HepG2 (cell line): ENCODE results near the gene FBXO33. TPM values are rescaled to one million over a fixed set of nuclear protein-coding genes. Genes with fewer than 3 reads are reported as not detected.

Experiments
- ARNT2 ChIP-seq: sonication (generic); formaldehyde crosslinking; IDR thresholded peaks from 2 replicates; pipeline ENCODE4 v1.8.0; 2022; ENCODE audit warnings: mild to moderate bottlenecking, low read depth, missing genetic modification reagents, moderate library complexity
- CHCHD3 ChIP-seq: sonication (generic); formaldehyde crosslinking; IDR thresholded peaks from 2 replicates; pipeline ENCODE4 v1.8.0; 2022; ENCODE audit warnings: mild to moderate bottlenecking, missing genetic modification reagents, moderate library complexity
- DR1 ChIP-seq: sonication (generic); formaldehyde crosslinking; IDR thresholded peaks from 2 replicates; pipeline ENCODE4 v1.8.0; 2021; ENCODE audit warnings: mild to moderate bottlenecking, missing genetic modification reagents, inconsistent platforms
- ISL2 ChIP-seq: sonication (generic); formaldehyde crosslinking; IDR thresholded peaks from 2 replicates; pipeline ENCODE4 v1.5.0; 2020; ENCODE audit warnings: missing genetic modification reagents
- KDM5B ChIP-seq: sonication (generic); formaldehyde crosslinking; IDR thresholded peaks from 2 replicates; pipeline ENCODE4 v1.4.0; 2020; ENCODE audit warnings: missing genetic modification reagents, mild to moderate bottlenecking, borderline replicate concordance
- KDM6A ChIP-seq: IDR thresholded peaks from 2 replicates; pipeline ENCODE4 v1.6.1; 2016; ENCODE audit warnings: low read depth
- MED1 ChIP-seq: sonication (generic); formaldehyde crosslinking; IDR thresholded peaks from 2 replicates; pipeline ENCODE4 v1.4.0; 2020; ENCODE audit warnings: missing genetic modification reagents
- NFE2L1 ChIP-seq: sonication (generic); formaldehyde crosslinking; IDR thresholded peaks from 2 replicates; pipeline ENCODE4 v1.4.0; 2020; ENCODE audit warnings: missing genetic modification reagents, mild to moderate bottlenecking, borderline replicate concordance
- NFRKB ChIP-seq: fragments of 450-650 bp; IDR thresholded peaks from 2 replicates; pipeline ENCODE4 v1.6.1; 2017
- SMAD1 ChIP-seq: sonication (generic); formaldehyde crosslinking; IDR thresholded peaks from 2 replicates; pipeline ENCODE4 v1.4.0; 2020; ENCODE audit warnings: missing genetic modification reagents, low read depth, mild to moderate bottlenecking, borderline replicate concordance
- ZBTB33 ChIP-seq: sonication (generic); formaldehyde crosslinking; IDR thresholded peaks from 2 replicates; pipeline ENCODE4 v1.4.0; 2020; ENCODE audit warnings: missing genetic modification reagents
- ZFP62 ChIP-seq: sonication (generic); formaldehyde crosslinking; IDR thresholded peaks from 2 replicates; pipeline ENCODE4 v1.4.0; 2020; ENCODE audit warnings: missing genetic modification reagents
- ZNF136 ChIP-seq: sonication (generic); formaldehyde crosslinking; IDR thresholded peaks from 2 replicates; pipeline ENCODE4 v1.8.1; 2022; ENCODE audit warnings: low read depth, mild to moderate bottlenecking, moderate library complexity, missing genetic modification reagents
- ZNF430 ChIP-seq: sonication (generic); formaldehyde crosslinking; IDR thresholded peaks from 2 replicates; pipeline ENCODE4 v1.9.0; 2021; ENCODE audit warnings: mild to moderate bottlenecking, missing genetic modification reagents
- ZNF644 ChIP-seq: IDR thresholded peaks from 2 replicates; pipeline ENCODE4 v1.6.1; 2016; ENCODE audit warnings: low read depth
- polyA plus RNA-seq, 8 experiments: library from polyadenylated mRNA; depleted of rRNA in 3 of 8; stranded (reverse) in 7 of 8; unstranded in 1 of 8; fragments of >200 nt; fragmentation: Illumina TruSeq in 4 of 8; extraction: Trizol in 4 of 8; gene quantifications; 2 replicates each; pipeline versions ENCODE4 v1.2.1 to v1.2.3, GENCODE V29; 2011 to 2016; ENCODE audit warnings: low read depth in 4 of 8, missing spikeins in 1 of 8, mixed read lengths in 1 of 8; ENCODE audit not compliant: insufficient read depth in 1 of 8
- total RNA-seq, 5 experiments: library from RNA; depleted of rRNA; stranded (reverse); fragments of >200 nt; fragmentation: Illumina TruSeq; extraction: Trizol; gene quantifications; 2 replicates each; pipeline ENCODE4 v1.2.3, GENCODE V29; 2016; ENCODE audit warnings: low read depth in 1 of 5
- TF ChIP-seq, protein P1 (sequence below): sonication (generic); formaldehyde crosslinking; IDR thresholded peaks from 2 replicates; pipeline ENCODE4 v1.5.0; 2020; ENCODE audit warnings: mild to moderate bottlenecking, missing genetic modification reagents
- TF ChIP-seq, protein P2 (sequence below): sonication (generic); formaldehyde crosslinking; IDR thresholded peaks from 2 replicates; pipeline ENCODE4 v1.4.0; 2020; ENCODE audit warnings: missing genetic modification reagents, borderline replicate concordance

The FBXO33 gene
- total and polyA plus RNA-seq, 2 of the 13 experiments (the other 11 are each of a cell fraction or from before 2014, with no cell fraction given), result 15.5 to 16.9 TPM

DNA sequence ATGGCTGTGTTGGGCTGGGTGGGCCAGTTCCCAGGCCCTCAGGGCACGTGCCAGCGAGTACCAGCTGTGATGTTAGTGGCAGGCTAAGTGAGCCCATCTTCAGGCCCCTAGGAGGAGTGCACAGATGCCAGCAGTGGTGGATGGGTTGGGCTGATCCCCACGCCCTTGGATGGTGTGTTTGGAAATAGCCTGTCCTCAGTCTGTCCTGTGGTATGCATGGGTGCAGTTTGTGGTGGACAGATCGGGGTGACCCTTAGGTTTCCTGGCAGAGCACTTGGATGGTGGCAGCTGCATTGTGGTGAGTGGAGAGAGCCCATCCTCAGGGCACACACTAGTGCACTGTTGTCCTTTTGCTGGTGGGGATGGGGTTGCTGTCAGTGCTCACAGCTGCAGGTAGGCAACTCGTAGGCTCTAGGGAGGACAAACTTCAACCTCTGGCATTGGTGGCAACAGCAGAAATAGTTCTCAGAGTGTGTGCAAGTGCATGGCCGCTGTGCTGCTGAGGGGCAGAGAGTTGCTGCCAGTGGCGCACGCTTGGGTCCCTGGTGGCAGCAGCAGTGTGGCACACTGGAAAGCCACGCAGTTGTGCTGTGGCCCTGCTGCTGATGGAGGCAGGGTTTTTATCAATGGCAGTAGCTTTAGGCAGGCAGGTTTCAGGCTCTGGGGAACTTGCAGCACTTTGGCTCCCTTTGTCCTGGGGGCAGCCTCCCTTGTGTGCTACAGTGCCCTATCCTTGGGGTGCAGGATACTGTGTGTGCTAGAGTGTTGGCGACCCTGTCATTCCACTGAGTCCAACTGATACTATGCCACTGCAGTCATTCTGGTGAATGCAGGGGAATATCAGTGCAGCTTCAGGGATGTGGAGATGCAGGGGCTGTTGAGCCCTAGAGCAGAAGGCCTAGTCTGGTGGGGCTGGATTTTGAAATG, 65.5 kb downstream of the FBXO33 start (continued):
- no peak for TF ChIP-seq ZFP62 (CRISPR knock-in tag)
- no peak for TF ChIP-seq ZNF644 (CRISPR knock-in tag)
- TF ChIP-seq KDM5B (CRISPR knock-in tag), result peak; percentile 30; the same call in 1 of the 2 replicates
- TF ChIP-seq KDM6A (CRISPR knock-in tag), result no peak
- no peak for TF ChIP-seq NFE2L1 (CRISPR knock-in tag)
- no peak for TF ChIP-seq MED1 (CRISPR knock-in tag)
- peak; percentile 23; the same call in 1 of the 2 replicates for TF ChIP-seq SMAD1 (CRISPR knock-in tag)
- TF ChIP-seq ZNF430 (CRISPR knock-in tag), result no peak
- no peak for TF ChIP-seq CHCHD3
- TF ChIP-seq, protein P1, sequence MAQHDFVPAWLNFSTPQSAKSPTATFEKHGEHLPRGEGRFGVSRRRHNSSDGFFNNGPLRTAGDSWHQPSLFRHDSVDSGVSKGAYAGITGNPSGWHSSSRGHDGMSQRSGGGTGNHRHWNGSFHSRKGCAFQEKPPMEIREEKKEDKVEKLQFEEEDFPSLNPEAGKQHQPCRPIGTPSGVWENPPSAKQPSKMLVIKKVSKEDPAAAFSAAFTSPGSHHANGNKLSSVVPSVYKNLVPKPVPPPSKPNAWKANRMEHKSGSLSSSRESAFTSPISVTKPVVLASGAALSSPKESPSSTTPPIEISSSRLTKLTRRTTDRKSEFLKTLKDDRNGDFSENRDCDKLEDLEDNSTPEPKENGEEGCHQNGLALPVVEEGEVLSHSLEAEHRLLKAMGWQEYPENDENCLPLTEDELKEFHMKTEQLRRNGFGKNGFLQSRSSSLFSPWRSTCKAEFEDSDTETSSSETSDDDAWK, result no peak
- TF ChIP-seq, protein P2, sequence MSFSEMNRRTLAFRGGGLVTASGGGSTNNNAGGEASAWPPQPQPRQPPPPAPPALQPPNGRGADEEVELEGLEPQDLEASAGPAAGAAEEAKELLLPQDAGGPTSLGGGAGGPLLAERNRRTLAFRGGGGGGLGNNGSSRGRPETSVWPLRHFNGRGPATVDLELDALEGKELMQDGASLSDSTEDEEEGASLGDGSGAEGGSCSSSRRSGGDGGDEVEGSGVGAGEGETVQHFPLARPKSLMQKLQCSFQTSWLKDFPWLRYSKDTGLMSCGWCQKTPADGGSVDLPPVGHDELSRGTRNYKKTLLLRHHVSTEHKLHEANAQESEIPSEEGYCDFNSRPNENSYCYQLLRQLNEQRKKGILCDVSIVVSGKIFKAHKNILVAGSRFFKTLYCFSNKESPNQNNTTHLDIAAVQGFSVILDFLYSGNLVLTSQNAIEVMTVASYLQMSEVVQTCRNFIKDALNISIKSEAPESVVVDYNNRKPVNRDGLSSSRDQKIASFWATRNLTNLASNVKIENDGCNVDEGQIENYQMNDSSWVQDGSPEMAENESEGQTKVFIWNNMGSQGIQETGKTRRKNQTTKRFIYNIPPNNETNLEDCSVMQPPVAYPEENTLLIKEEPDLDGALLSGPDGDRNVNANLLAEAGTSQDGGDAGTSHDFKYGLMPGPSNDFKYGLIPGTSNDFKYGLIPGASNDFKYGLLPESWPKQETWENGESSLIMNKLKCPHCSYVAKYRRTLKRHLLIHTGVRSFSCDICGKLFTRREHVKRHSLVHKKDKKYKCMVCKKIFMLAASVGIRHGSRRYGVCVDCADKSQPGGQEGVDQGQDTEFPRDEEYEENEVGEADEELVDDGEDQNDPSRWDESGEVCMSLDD (CRISPR knock-in tag), result no peak
- TF ChIP-seq ISL2 (CRISPR knock-in tag), result no peak
- 0 out of 2 replicates have a peak, but pooled peaks have one; percentile 18 for TF ChIP-seq ZBTB33
- no peak for TF ChIP-seq ZNF136 (CRISPR knock-in tag)
- no peak for TF ChIP-seq NFRKB
- no peak for TF ChIP-seq DR1 (CRISPR knock-in tag)
- TF ChIP-seq ARNT2 (CRISPR knock-in tag), result no peak
